IPS-20b (cell line): ENCODE measurements around the gene FOXP1.

ENCODE experiments used
- H3K27ac ChIP-seq: one replicate; pipeline ENCODE4 v1.5.1; 2013; ENCODE audit warnings: low read length
- H3K27me3 ChIP-seq: 2 replicates; pipeline ENCODE4 v1.6.1; 2013; ENCODE audit warnings: mild to moderate bottlenecking, low read length, inconsistent platforms; ENCODE audit not compliant: insufficient read depth
- H3K36me3 ChIP-seq: 2 replicates; pipeline ENCODE4 v1.6.1; 2013; ENCODE audit warnings: low read depth, mild to moderate bottlenecking, inconsistent platforms, low read length, moderate library complexity; ENCODE audit not compliant: insufficient read depth
- H3K4me1 ChIP-seq: 2 replicates; pipeline ENCODE4 v1.6.1; 2013; ENCODE audit warnings: mild to moderate bottlenecking, control low read depth, inconsistent platforms, low read length, moderate library complexity; ENCODE audit not compliant: insufficient read depth
- H3K4me3 ChIP-seq: 2 replicates; pipeline ENCODE4 v1.5.1; 2013; ENCODE audit warnings: mild to moderate bottlenecking, low read length, inconsistent platforms
- H3K9ac ChIP-seq: 2 replicates; pipeline ENCODE4 v1.6.1; 2013; ENCODE audit warnings: low read depth, mild to moderate bottlenecking, inconsistent platforms, low read length, moderate library complexity
- H3K9me3 ChIP-seq: 2 replicates; pipeline ENCODE4 v1.6.1; 2013; ENCODE audit warnings: mild to moderate bottlenecking, low read depth, low read length, inconsistent platforms; ENCODE audit not compliant: insufficient read depth

FOXP1 gene

GRCh38 chr3:71064291-71064955 is 519.1 kb downstream of the FOXP1 start:
- H3K4me1 ChIP-seq: peaks cover 68% of the 10 kb centered on the region
- H3K9ac ChIP-seq: peak overlapping the region; percentile 67; the same call in 1 of the 2 replicates
- H3K9me3 ChIP-seq: no peaks in the 10 kb centered on the region
- peak overlapping the region; percentile 77 for H3K4me3 ChIP-seq
- peaks cover 42% of the 10 kb centered on the region; the same call in 1 of the 2 replicates for H3K27me3 ChIP-seq
- no peak overlapping the region for H3K27ac ChIP-seq
- no peaks in the 10 kb centered on the region for H3K36me3 ChIP-seq

DNA sequence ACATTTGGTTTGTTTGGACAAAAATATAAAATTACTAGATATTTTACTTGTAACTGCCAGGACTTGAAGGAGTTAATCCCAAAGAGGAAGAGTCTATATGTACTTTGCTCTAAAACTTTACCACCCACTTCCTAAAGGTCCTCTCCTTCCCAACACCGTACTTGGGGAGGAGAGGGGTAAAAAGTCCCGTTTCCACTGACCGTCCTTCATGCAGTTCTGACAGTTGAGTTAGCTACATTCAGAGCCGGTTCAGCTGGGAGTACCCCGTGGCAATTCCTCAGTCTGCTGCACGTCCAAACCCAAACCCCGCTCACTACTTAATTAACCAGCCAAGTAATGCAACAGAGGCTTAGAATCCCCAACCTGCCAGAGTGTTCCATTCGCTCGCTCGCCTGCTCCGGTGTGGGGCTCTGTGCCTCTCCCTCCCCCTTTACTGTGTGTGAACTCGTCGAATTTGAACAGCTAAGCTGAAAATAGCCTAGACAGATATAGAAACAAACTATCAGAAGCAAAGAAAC is 519.7 kb downstream of the FOXP1 start:
- H3K4me1 ChIP-seq: peaks cover 74% of the 10 kb centered on the region
- H3K4me3 ChIP-seq: peak overlapping the region; percentile 77
- no peak overlapping the region for H3K27ac ChIP-seq
- H3K9ac ChIP-seq: peak overlapping the region; percentile 67; the same call in 1 of the 2 replicates
- H3K9me3 ChIP-seq: no peaks in the 10 kb centered on the region
- H3K27me3 ChIP-seq: peaks cover 42% of the 10 kb centered on the region; the same call in 1 of the 2 replicates
- no peaks in the 10 kb centered on the region for H3K36me3 ChIP-seq

GRCh38 chr3:71062952-71063772 is 520.4 kb downstream of the FOXP1 start:
- H3K27me3 ChIP-seq: peaks cover 42% of the 10 kb centered on the region; the same call in 1 of the 2 replicates
- H3K4me3 ChIP-seq: peak overlapping the region; percentile 77
- no peak overlapping the region for H3K9ac ChIP-seq
- no peaks in the 10 kb centered on the region for H3K9me3 ChIP-seq
- peaks cover 78% of the 10 kb centered on the region for H3K4me1 ChIP-seq
- no peak overlapping the region for H3K27ac ChIP-seq
- H3K36me3 ChIP-seq: no peaks in the 10 kb centered on the region

- no peak overlapping the region for H3K9ac ChIP-seq
- no peaks in the 10 kb centered on the region for H3K36me3 ChIP-seq
- H3K27ac ChIP-seq: no peak overlapping the region
- no peaks in the 10 kb centered on the region for H3K9me3 ChIP-seq
- H3K27me3 ChIP-seq: peaks cover 42% of the 10 kb centered on the region; the same call in 1 of the 2 replicates
- peaks cover 81% of the 10 kb centered on the region for H3K4me1 ChIP-seq
- H3K4me3 ChIP-seq: no peak overlapping the region
Observed at GRCh38 chr3:71062037-71062932, 521.2 kb downstream of the FOXP1 start.

DNA sequence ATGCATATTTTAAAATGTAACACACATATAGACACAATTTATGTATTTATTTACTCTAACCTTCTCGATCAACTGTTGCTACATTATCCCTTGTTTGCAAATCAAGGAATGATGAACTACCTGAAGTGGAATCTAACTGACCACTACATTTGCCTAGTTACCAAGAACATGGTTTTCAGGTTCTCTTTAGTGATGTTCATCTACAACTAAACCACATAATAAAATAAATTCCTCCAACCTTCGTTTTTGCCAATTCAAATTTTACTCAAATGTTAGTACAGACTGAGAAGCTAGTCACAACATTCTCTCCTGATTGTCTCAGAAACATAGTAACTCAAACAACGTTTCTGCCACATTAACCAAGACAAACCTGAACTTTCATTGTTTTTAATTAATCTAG is 521.9 kb downstream of the FOXP1 start:
- Histone ChIP-seq H3K36me3 (no peaks in the 10 kb centered on the region), H3K27me3 (peaks cover 36% of the 10 kb centered on the region; the same call in 1 of the 2 replicates), H3K4me3 (no peak overlapping the region; the same call in 1 of the 2 replicates), H3K9me3 (no peaks in the 10 kb centered on the region), H3K27ac (no peak overlapping the region), H3K4me1 (peaks cover 79% of the 10 kb centered on the region), H3K9ac (no peak overlapping the region)

GRCh38 chr3:71061037-71061436 is 522.5 kb downstream of the FOXP1 start:
- H3K9ac ChIP-seq: no peak overlapping the region
- no peak overlapping the region for H3K27ac ChIP-seq

GRCh38 chr3:71060536-71060935 is 523.0 kb downstream of the FOXP1 start:
- H3K27me3 ChIP-seq: peaks cover 26% of the 10 kb centered on the region; the same call in 1 of the 2 replicates
- no peak overlapping the region for H3K27ac ChIP-seq
- no peak overlapping the region for H3K9ac ChIP-seq

More at GRCh38 chr3:71061037-71061436, 522.5 kb downstream of the FOXP1 start:
- Histone ChIP-seq H3K4me3 (no peak overlapping the region; the same call in 1 of the 2 replicates), H3K27me3 (peaks cover 31% of the 10 kb centered on the region; the same call in 1 of the 2 replicates), H3K4me1 (peaks cover 80% of the 10 kb centered on the region), H3K9me3 (no peaks in the 10 kb centered on the region), H3K36me3 (no peaks in the 10 kb centered on the region)

DNA sequence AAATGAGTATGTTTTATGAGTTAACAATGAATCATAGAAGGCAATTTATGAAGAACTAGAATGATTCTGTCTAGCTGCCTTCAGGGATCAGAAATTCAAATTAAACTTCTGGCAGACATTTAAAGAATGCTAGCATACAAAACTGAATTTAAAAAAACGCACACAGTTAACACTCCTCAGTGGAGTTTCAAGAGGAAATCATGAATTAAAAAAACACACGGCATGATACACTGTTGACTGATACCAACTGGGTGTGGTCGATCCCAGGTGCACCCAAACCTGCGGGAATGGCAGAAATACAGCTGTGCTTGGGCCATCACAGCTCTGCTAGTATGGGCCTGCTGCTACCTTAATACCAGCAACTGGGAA is 526.0 kb downstream of the FOXP1 start:
- H3K36me3 ChIP-seq: no peaks in the 10 kb centered on the region; the same call in 1 of the 2 replicates
- H3K9me3 ChIP-seq: no peaks in the 10 kb centered on the region
- H3K27ac ChIP-seq: no peak overlapping the region
- H3K27me3 ChIP-seq: peaks cover 6% of the 10 kb centered on the region; the same call in 1 of the 2 replicates
- no peak overlapping the region for H3K9ac ChIP-seq
- no peak overlapping the region for H3K4me3 ChIP-seq
- peaks cover 87% of the 10 kb centered on the region for H3K4me1 ChIP-seq

More at GRCh38 chr3:71060536-71060935, 523.0 kb downstream of the FOXP1 start:
- H3K4me3 ChIP-seq: no peak overlapping the region
- H3K9me3 ChIP-seq: no peaks in the 10 kb centered on the region
- no peaks in the 10 kb centered on the region for H3K36me3 ChIP-seq
- peaks cover 80% of the 10 kb centered on the region for H3K4me1 ChIP-seq

- H3K9ac ChIP-seq: no peak overlapping the region
- H3K36me3 ChIP-seq: peaks cover 9% of the 10 kb centered on the region; the same call in 1 of the 2 replicates
- no peak overlapping the region for H3K4me3 ChIP-seq
- H3K9me3 ChIP-seq: no peaks in the 10 kb centered on the region
- H3K4me1 ChIP-seq: peaks cover 85% of the 10 kb centered on the region
- H3K27ac ChIP-seq: no peak overlapping the region
- no peaks in the 10 kb centered on the region for H3K27me3 ChIP-seq
Observed at GRCh38 chr3:71056327-71056726, 527.2 kb downstream of the FOXP1 start.

DNA sequence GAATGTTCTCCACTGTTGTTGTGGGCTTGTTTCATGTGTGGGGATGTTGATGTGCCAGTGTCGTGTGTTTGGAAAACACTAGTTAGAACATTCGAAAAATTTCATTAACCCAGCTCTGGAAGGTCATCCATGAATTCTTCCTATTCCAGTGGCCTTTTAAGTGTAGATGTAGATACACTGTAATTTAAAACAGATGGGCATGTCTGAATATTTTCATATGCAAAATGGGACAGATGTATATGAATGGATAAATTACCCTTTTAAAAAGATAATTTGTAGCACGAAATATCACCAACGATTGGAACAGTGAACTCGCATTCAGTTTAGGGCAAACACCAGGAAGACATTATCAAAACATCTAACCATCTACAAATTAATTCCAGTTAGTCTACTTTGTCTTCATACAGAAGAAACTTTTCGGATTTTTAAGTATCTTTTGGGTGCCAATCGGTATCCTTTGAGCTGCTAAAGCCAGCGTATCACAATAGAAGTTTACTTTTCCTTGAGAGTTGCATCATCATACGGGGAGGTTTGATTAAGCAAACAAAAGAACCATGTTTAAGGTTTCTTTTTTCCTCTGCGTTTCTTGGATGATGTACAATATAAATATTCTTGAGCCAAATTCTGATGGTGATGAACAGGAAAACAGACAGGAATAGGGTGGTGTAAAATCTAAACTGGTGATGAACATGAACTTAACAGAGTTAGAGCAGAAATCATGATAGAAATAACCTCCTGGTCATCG is 528.1 kb downstream of the FOXP1 start:
- Histone ChIP-seq H3K27ac (no peak overlapping the region), H3K4me3 (peak overlapping the region; percentile 11; the same call in 1 of the 2 replicates), H3K27me3 (no peaks in the 10 kb centered on the region), H3K36me3 (peaks cover 9% of the 10 kb centered on the region; the same call in 1 of the 2 replicates), H3K9ac (no peak overlapping the region; the same call in 1 of the 2 replicates), H3K4me1 (peaks cover 85% of the 10 kb centered on the region), H3K9me3 (no peaks in the 10 kb centered on the region)
